ENCODE results near the gene TUBG1.

- TF ChIP-seq CBX5 (IDR thresholded peaks at IDR 0.05; ENCODE audit: low read depth, low read length) (no peak), POLR2AphosphoS5 (IDR thresholded peaks at IDR 0.05; ENCODE audit: low read depth, low read length) (no peak), TBP (IDR thresholded peaks at IDR 0.05; ENCODE audit: low read depth, low read length) (no peak), TEAD4 (IDR thresholded peaks at IDR 0.05; ENCODE audit: low read depth, low read length) (no peak), EP300 (IDR thresholded peaks at IDR 0.05; ENCODE audit: borderline replicate concordance in 1 of 2, low read depth in 2 of 2, low read length in 2 of 2) (no peak), EGR1 (IDR thresholded peaks at IDR 0.05; ENCODE audit: borderline replicate concordance, low read depth, low read length) (no peak), YY1 (IDR thresholded peaks at IDR 0.05; ENCODE audit: low read depth, low read length) (no peak)
These were observed 45.9 kb upstream of the TUBG1 start for GRCh38 chr17:42563543-42563942.

All from H1 (cell line).